GM12878 (cell line): ENCODE measurements around the gene EPHB1.

Source experiments
- CHD2 ChIP-seq: IDR thresholded peaks from 2 replicates; pipeline ENCODE4 v1.6.1; 2011; ENCODE audit warnings: low read depth, low read length, improper control_type of control experiment, borderline replicate concordance
- DPF2 ChIP-seq: fragments of 450-650 bp; IDR thresholded peaks from 2 replicates; pipeline ENCODE4 v1.6.1; 2017; ENCODE audit warnings: mild to moderate bottlenecking
- EZH2 ChIP-seq: IDR thresholded peaks from 2 replicates; pipeline ENCODE4 v1.6.1; 2012; ENCODE audit warnings: low read depth, mild to moderate bottlenecking, control low read depth, inconsistent platforms, low read length, borderline replicate concordance; ENCODE audit not compliant: control insufficient read depth
- HCFC1 ChIP-seq: fragments of 150-350 bp; IDR thresholded peaks from 2 replicates; pipeline ENCODE4 v1.6.1; 2014; ENCODE audit warnings: low read length
- POLR2A ChIP-seq: IDR thresholded peaks from 2 replicates; pipeline ENCODE4 v1.6.1; 2011; ENCODE audit warnings: low read depth, mild to moderate bottlenecking, low read length
- SRF ChIP-seq, 2 experiments: IDR thresholded peaks; 2 replicates each; pipeline ENCODE4 v1.6.1; 2011; ENCODE audit warnings: low read depth in 2 of 2, low read length in 2 of 2, mild to moderate bottlenecking in 1 of 2, moderate library complexity in 1 of 2
- SUZ12 ChIP-seq: fragments of 200-600 bp; sonication (generic); IDR thresholded peaks from one replicate; pipeline ENCODE4 v1.6.1; 2018; ENCODE audit warnings: antibody characterized with exemption, mild to moderate bottlenecking; ENCODE audit not compliant: unreplicated experiment
- TCF3 ChIP-seq: IDR thresholded peaks from 2 replicates; pipeline ENCODE4 v1.6.1; 2012; ENCODE audit warnings: low read depth, mild to moderate bottlenecking, low read length, borderline replicate concordance; ENCODE audit not compliant: insufficient read depth
- TF ChIP-seq, protein P1 (sequence below), 3 experiments: IDR thresholded peaks in 2 of 3; conservative IDR thresholded peaks in 1 of 3; 2 replicates each; pipeline ENCODE4 v1.5.1; 2011; ENCODE audit warnings: low read depth in 3 of 3, low read length in 3 of 3, mild to moderate bottlenecking in 3 of 3, control low read depth in 2 of 3, moderate library complexity in 2 of 3, inconsistent platforms in 1 of 3, mixed read lengths in 1 of 3; ENCODE audit not compliant: control insufficient read depth in 2 of 3, insufficient read depth in 1 of 3; ENCODE audit errors: extremely low read depth in 1 of 3

DNA sequence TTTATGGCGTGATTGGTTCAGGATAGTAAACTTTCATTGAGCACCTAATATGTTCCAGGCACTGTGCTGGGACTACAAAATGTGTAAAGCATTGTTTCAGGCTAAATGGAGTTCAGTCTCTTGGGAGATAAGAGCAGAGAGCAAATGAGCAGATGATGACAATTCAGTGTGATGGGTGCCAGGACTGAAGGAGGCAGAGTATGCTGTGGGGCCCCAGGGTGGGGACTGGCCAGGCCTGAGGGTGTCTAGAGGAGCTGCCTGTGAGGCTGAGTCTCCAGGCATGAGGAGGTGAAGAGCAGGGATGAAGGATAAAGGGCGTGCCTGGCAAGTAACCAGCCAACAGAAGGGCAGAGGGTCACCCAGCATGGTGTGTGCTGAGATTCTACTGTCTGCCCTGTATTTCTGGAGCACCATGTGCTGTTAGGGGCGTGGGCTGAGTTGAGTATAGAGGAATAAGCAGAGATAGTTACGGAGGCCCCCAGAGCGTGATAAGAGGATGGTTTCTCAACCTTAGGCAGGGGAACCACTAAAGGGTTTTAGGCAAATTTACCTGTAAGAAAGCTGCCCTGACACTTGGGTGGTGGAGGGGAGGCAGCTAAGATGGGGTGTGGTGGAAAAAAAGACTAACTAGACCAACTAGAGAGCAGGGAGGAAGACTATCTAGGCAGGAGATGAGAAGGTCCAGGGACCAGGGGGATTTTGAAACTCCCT lies 38.5 kb downstream of the EPHB1 start:
- TF ChIP-seq POLR2A (no peak), SRF (IDR thresholded peaks at IDR 0.05; ENCODE audit: low read depth in 2 of 2, low read length in 2 of 2) (no peak), DPF2 (no peak), TCF3 (no peak), CHD2 (no peak), HCFC1 (no peak), EZH2 (no peak), SUZ12 (no peak)
- TF ChIP-seq, protein P1, sequence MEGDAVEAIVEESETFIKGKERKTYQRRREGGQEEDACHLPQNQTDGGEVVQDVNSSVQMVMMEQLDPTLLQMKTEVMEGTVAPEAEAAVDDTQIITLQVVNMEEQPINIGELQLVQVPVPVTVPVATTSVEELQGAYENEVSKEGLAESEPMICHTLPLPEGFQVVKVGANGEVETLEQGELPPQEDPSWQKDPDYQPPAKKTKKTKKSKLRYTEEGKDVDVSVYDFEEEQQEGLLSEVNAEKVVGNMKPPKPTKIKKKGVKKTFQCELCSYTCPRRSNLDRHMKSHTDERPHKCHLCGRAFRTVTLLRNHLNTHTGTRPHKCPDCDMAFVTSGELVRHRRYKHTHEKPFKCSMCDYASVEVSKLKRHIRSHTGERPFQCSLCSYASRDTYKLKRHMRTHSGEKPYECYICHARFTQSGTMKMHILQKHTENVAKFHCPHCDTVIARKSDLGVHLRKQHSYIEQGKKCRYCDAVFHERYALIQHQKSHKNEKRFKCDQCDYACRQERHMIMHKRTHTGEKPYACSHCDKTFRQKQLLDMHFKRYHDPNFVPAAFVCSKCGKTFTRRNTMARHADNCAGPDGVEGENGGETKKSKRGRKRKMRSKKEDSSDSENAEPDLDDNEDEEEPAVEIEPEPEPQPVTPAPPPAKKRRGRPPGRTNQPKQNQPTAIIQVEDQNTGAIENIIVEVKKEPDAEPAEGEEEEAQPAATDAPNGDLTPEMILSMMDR (IDR thresholded peaks at IDR 0.05 in 2 of 3, conservative IDR thresholded peaks at IDR 0.05 in 1 of 3; ENCODE audit: control insufficient read depth in 2 of 3, extremely low read depth in 1 of 3, insufficient read depth in 1 of 3, low read depth in 3 of 3, low read length in 3 of 3) = no peak
